Pancreas (tissue), 10 donors: ENCODE measurements around the gene FAIM. TPM values are rescaled to one million over a fixed set of nuclear protein-coding genes. Genes with fewer than 3 reads are reported as not detected.

Experiments
- ATAC-seq, 4 donors: fragments of 200-7000 bp; cut with Tn5 transposase; one replicate each; pipeline versions ENCODE4 v1.8.0 to v1.9.1; 2020; ENCODE audit warnings: mild to moderate bottlenecking in 4 of 4, moderate library complexity in 4 of 4
- DNase-seq, 6 donors: peaks; one replicate each; pipeline ENCODE4 v3.0.0-alpha.2; 2020
- FAIRE-seq: peaks from 2 replicates; lab custom pipeline; 2012; peaks lifted over from hg19 to GRCh38; lab: Jason Lieb, UNC
- H3K27ac ChIP-seq, 4 donors: fragments of 200-600 bp; sonication (generic); 1 replicate in 3 of 4; 2 replicates in 1 of 4; pipeline versions ENCODE4 v1.5.0 to v1.8.0; 2020
- H3K27me3 ChIP-seq, 4 donors: fragments of 200-600 bp; one replicate each; pipeline ENCODE4 v1.8.0; 2021
- H3K36me3 ChIP-seq, 3 donors: fragments of 200-600 bp; sonication (generic) in 1 of 3; one replicate each; pipeline versions ENCODE4 v1.5.0 to v1.8.0; 2020 to 2021
- H3K4me1 ChIP-seq, 3 donors: fragments of 200-600 bp; one replicate each; pipeline ENCODE4 v1.8.0; 2021
- H3K4me3 ChIP-seq, 4 donors: fragments of 200-600 bp; sonication (generic) in 2 of 4; one replicate each; pipeline versions ENCODE4 v1.5.0 to v1.8.0; 2020 to 2021
- H3K9me3 ChIP-seq, 4 donors: fragments of 200-600 bp; one replicate each; pipeline ENCODE4 v1.8.0; 2021
- CTCF ChIP-seq, 4 donors: fragments of 200-600 bp; sonication (generic) in 3 of 4; IDR thresholded peaks; one replicate each; pipeline versions ENCODE4 v1.5.0 to v1.8.0; 2021; ENCODE audit warnings: antibody characterized with exemption in 4 of 4
- WGBS, 2 donors: extraction: QIAGEN DNeasy Blood & Tissue Kit; methylation state at CpG; one replicate each; pipeline ENCODE4 v1.1.7; 2013; 5-methylcytosine and 5-hydroxymethylcytosine counted together
- intact Hi-C, 3 donors: fragments of 100-400 bp; cut with DNase I; formaldehyde crosslinking; loops; one replicate each; pipeline versions ENCODE4 v1.11.1 to v1.14.2; 2022
- polyA plus RNA-seq, 2 donors: library from polyadenylated mRNA; stranded (reverse); fragments of 200-250 nt; gene quantifications; one replicate each; pipeline ENCODE4 v1.2.3, GENCODE V29; 2013
- total RNA-seq, 6 donors: library from RNA; stranded (reverse); fragmentation: NEBNext Ultra II Directional in 4 of 6; extraction: Animal tissue kit (Norgen Biotek cat#: 25700) in 4 of 6; gene quantifications; one replicate each; pipeline versions ENCODE4 v1.2.1 to v1.2.4, GENCODE V29; 2021 to 2023
- donor health status: healthy with polysubstance abuse.
- donor health status: DM: no; HTN: no; CAD: no; lungs with moderate emphysema.
- donor health status: DM: no; HTN: no; CAD: no.
- donor health status: control.
- donor health status: control.
- donor health status: Bipolar disorder and iron deficiency.
- donor health status: DM: yes; HTN: yes; CAD: no.
- donor health status: DM: no; HTN: no; CAD: no.
- donor health status: DM: no; HTN: no; CAD: no.
- donor health status: DM: yes; HTN: yes; CAD: no.

Gene FAIM
- total and polyA plus RNA-seq, 8 donors, result 10.5 to 36.5 (median 14.9) TPM

DNA sequence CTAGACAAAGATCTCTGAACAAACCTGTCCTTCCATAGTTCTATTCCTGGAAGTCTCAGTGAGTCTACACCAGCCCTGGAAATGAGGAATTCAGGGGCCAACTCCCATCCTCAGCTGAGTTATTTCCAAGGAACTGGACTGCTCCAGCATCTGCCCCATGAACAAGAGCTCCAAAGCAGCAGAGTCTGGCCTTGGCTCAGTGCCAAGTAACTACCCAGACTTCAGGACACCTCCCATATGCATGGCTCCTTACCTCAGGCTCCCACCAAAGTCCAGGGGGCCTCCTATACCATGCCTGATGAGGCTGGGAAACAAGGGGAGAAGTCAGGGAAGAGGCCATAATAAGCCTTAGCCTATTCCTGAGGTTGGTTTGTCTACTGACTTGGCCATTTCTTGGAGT is 45.0 kb downstream of the FAIM start:
- no peak for TF ChIP-seq CTCF (IDR thresholded peaks at IDR 0.05)
- ATAC-seq (peak in 1 of 4 donors; percentile 38), DNase-seq (peak in 2 of 6 donors; percentile 31 to 48), FAIRE-seq (no peak)
- Histone ChIP-seq H3K9me3 (no peaks in the 10 kb centered on the region), H3K4me1 (peaks cover 0 to 8% (median 0%) of the 10 kb centered on the region in 3 donors), H3K4me3 (no peak overlapping the region), H3K27me3 (no peaks in the 10 kb centered on the region), H3K27ac (no peak overlapping the region), H3K36me3 (peaks cover 0 to 15% (median 11%) of the 10 kb centered on the region in 3 donors)
- intact Hi-C loops, result no loop called here

GRCh38 chr3:138657508-138657907 is 48.9 kb downstream of the FAIM start:
- 26 to 28% methylated on average over 2 of the region's 2 CpGs for WGBS, 2 donors
- peak overlapping the region in 2 of 4 donors; percentile 45 to 50 for H3K27ac ChIP-seq
- FAIRE-seq (no peak), DNase-seq (no peak), ATAC-seq (peak; percentile 73 to 94 (median 90))
- no peaks in the 10 kb centered on the region for H3K9me3 ChIP-seq
- H3K36me3 ChIP-seq, result peaks cover 0 to 5% (median 0%) of the 10 kb centered on the region in 3 donors
- intact Hi-C loops, result no loop called here
- H3K4me3 ChIP-seq, result no peak overlapping the region
- no peak for TF ChIP-seq CTCF (IDR thresholded peaks at IDR 0.05)
- H3K4me1 ChIP-seq, result peaks cover 0 to 8% (median 0%) of the 10 kb centered on the region in 3 donors
- H3K27me3 ChIP-seq, result no peaks in the 10 kb centered on the region

GRCh38 chr3:138668107-138668506 is 59.5 kb downstream of the FAIM start:
- peaks cover 0 to 16% (median 4%) of the 10 kb centered on the region in 3 donors for H3K36me3 ChIP-seq
- WGBS, 2 donors, result 26 to 31% methylated on average over 1 of the region's 1 CpG
- ATAC-seq (peak in 1 of 4 donors; percentile 13), DNase-seq (no peak), FAIRE-seq (no peak)
- H3K9me3 ChIP-seq, result no peaks in the 10 kb centered on the region
- peak overlapping the region in 2 of 4 donors; percentile 20 to 29 for H3K27ac ChIP-seq
- TF ChIP-seq CTCF (IDR thresholded peaks at IDR 0.05), result no peak
- H3K4me1 ChIP-seq, result peaks cover 11 to 41% (median 38%) of the 10 kb centered on the region in 3 donors
- intact Hi-C loops, result no loop called here
- H3K27me3 ChIP-seq, result no peaks in the 10 kb centered on the region
- H3K4me3 ChIP-seq, result no peak overlapping the region

DNA sequence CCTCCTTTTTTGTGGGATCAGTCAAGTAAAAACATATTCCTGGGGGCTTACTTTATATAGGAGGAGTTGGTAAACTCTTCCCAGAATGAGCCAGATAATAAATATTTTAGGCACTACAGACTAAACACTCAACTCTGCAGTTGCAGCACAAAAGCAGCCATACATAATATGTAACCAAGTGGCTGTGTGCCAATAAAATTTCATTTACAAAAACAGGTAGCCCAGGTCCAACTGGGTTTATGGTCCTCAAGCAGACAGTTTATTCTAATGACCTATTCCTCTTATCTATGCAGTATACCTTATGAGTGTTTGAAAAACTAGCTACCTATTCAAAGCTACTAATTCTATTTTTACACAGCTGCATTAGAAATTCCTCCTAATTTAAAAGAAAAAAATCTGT is 61.8 kb downstream of the FAIM start:
- ATAC-seq (peak; percentile 28 to 65 (median 52)), FAIRE-seq (no peak), DNase-seq (no peak)
- Histone ChIP-seq H3K27ac (peak overlapping the region in 2 of 4 donors; percentile 4 to 6), H3K27me3 (no peaks in the 10 kb centered on the region), H3K36me3 (no peaks in the 10 kb centered on the region), H3K4me3 (no peak overlapping the region), H3K4me1 (peaks cover 11 to 54% (median 41%) of the 10 kb centered on the region in 3 donors), H3K9me3 (no peaks in the 10 kb centered on the region)
- no peak for TF ChIP-seq CTCF (IDR thresholded peaks at IDR 0.05)
- intact Hi-C loops, result no loop called here

DNA sequence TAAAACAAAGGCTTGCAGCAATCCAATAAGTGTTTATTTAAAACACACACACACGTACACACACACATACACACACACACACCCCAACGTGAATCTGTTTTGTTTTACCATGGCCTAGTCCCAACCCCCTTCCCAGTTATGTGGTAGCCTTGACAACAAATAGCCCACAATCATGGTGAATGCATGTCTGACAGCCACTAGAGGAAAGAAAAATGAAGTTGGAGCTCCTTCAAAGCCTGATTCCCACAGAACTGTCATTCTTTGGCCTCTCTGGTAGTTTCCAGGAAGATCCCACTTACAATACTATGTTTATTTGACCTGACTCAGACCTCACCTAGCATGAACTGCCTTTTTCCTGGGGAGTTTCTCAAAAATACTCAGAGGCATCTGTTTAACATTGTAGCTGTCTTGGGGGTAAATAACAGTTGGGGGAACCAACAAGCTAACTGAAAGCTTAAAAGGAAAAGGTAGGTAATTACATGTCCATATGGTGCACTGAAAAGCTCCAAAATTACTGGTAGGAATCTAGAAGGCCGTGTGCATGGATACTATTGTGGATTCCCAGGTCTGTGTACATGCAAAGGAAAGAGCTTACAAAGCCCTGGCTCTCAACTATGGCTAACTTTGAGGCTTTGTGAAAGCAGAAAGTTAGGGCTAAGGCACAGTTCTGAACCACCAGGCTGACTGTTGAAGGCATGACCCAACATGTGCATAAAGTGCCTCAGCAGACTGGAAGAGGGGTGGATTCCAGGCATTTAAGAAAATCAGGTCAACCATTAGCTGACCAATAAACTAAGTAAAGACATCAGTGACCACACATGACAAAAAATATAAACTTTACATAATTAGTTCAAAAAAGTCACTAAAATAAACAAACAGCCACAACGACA is 65.3 kb downstream of the FAIM start:
- ATAC-seq (peak; percentile 53 to 70 (median 66)), DNase-seq (no peak), FAIRE-seq (no peak)
- Histone ChIP-seq H3K9me3 (no peaks in the 10 kb centered on the region), H3K27me3 (no peaks in the 10 kb centered on the region), H3K4me3 (no peak overlapping the region), H3K27ac (peak overlapping the region in 2 of 4 donors; percentile 68 to 74), H3K36me3 (no peaks in the 10 kb centered on the region), H3K4me1 (peaks cover 7 to 44% (median 42%) of the 10 kb centered on the region in 3 donors)
- intact Hi-C loops, result no loop called here
- 49 to 62% methylated on average over 4 of the region's 4 CpGs for WGBS, 2 donors
- no peak for TF ChIP-seq CTCF (IDR thresholded peaks at IDR 0.05)
